Measurements from ENCODE around the gene ZNF410. TPM values are rescaled to one million over a fixed set of nuclear protein-coding genes. Genes with fewer than 3 reads are reported as not detected.

The ZNF410 gene
- total and polyA plus RNA-seq, 2 of the 13 experiments (the other 11 are each of a cell fraction or from before 2014, with no cell fraction given): 19.2 to 44.3 TPM

- TF ChIP-seq, protein P1, sequence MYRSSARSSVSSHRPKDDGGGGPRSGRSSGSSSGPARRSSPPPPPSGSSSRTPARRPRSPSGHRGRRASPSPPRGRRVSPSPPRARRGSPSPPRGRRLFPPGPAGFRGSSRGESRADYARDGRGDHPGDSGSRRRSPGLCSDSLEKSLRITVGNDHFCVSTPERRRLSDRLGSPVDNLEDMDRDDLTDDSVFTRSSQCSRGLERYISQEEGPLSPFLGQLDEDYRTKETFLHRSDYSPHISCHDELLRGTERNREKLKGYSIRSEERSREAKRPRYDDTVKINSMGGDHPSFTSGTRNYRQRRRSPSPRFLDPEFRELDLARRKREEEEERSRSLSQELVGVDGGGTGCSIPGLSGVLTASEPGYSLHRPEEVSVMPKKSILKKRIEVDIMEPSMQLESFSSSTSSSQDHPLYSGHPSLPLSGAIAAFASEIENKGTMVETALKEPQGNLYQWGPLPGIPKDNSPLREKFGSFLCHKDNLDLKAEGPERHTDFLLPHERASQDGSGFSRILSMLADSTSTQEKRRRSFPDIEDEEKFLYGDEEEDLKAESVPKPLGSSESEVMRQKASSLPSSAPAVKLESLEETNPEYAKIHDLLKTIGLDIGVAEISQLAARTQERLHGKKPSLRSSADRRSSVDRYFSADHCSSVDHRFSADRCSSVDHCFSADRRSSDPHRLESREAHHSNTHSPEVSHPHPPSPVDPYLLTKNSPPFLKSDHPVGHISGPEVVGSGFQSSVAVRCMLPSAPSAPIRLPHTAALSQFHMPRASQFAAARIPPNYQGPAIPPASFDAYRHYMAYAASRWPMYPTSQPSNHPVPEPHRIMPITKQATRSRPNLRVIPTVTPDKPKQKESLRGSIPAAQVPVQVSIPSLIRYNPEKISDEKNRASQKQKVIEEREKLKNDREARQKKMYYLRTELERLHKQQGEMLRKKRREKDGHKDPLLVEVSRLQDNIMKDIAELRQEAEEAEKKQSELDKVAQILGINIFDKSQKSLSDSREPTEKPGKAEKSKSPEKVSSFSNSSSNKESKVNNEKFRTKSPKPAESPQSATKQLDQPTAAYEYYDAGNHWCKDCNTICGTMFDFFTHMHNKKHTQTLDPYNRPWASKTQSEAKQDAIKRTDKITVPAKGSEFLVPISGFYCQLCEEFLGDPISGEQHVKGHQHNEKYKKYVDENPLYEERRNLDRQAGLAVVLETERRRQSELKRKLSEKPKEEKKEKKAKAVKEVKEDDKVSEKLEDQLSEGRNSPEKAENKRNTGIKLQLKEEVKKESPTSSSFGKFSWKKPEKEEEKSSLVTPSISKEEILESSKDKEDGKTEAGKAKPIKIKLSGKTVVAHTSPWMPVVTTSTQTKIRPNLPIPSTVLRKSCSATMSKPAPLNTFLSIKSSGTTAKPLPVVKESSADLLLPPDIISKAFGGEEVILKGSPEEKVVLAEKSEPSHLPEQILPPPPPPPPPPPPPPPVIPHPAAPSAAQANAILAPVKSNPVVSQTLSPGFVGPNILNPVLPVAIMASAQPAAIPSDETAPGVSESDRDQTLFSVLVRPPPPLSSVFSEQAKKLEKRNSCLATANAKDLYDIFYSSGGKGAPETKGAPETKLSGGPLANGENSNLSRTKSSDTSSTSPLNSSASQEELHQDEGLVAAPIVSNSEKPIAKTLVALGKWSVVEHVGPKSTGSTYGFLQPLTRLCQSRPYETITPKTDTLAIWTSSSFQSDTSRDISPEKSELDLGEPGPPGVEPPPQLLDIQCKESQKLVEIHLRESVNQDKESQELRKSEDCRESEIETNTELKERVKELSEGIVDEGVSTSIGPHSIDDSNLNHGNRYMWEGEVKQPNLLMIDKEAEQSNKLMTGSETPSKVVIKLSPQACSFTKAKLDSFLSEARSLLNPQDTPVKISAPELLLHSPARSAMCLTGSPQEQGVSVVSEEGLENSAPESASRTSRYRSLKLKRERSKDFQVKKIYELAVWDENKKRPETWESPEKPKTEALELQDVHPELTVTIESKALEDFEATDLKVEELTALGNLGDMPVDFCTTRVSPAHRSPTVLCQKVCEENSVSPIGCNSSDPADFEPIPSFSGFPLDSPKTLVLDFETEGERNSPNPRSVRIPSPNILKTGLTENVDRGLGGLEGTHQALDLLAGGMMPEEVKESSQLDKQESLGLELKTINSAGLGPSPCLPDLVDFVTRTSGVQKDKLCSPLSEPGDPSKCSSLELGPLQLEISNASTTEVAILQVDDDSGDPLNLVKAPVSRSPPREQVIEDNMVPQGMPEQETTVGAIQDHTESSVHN (CRISPR knock-in tag; IDR thresholded peaks at IDR 0.05): no peak
- TF ChIP-seq MTA3 (CRISPR knock-in tag; IDR thresholded peaks at IDR 0.05): no peak
- TF ChIP-seq ZNF878 (CRISPR knock-in tag; IDR thresholded peaks at IDR 0.05): no peak
- TF ChIP-seq CBX2 (IDR thresholded peaks at IDR 0.05; ENCODE audit: low read depth, low read length): no peak
- TF ChIP-seq CBX2 (CRISPR knock-in tag; IDR thresholded peaks at IDR 0.05; ENCODE audit: low read depth): no peak
- TF ChIP-seq MXI1 (IDR thresholded peaks at IDR 0.05; ENCODE audit: borderline replicate concordance, low read depth, low read length): no peak
- no peak for TF ChIP-seq MAFG (CRISPR knock-in tag; IDR thresholded peaks at IDR 0.05)
- TF ChIP-seq ZNF883 (CRISPR knock-in tag; IDR thresholded peaks at IDR 0.05; ENCODE audit: not compliant biosample characterization): no peak
- no peak for TF ChIP-seq ATAD3A (CRISPR knock-in tag; IDR thresholded peaks at IDR 0.05)
- no peak for TF ChIP-seq ZNF331 (CRISPR knock-in tag; IDR thresholded peaks at IDR 0.05)
- TF ChIP-seq SMARCE1 (IDR thresholded peaks at IDR 0.05; ENCODE audit: borderline replicate concordance): no peak
- TF ChIP-seq ETV5 (CRISPR knock-in tag; IDR thresholded peaks at IDR 0.05; ENCODE audit: borderline replicate concordance): no peak
- TF ChIP-seq NKX3-1 (CRISPR knock-in tag; IDR thresholded peaks at IDR 0.05): no peak
These were observed 9.9 kb downstream of the ZNF410 start (continued) for GRCh38 chr14:73896521-73896920.

All from HepG2 (cell line).